ENCODE measurements around the gene SIVA1.
A peak's percentile ranks its signal among the peaks of the same experiment; 100 is the strongest.

- TF ChIP-seq RCOR1 (IDR thresholded peaks at IDR 0.05; ENCODE audit: insufficient replicate concordance, low read length): peak; percentile 20
- no peak for TF ChIP-seq CTCF (conservative IDR thresholded peaks at IDR 0.05; ENCODE audit: low read depth, low read length)
- TF ChIP-seq POLR2A (IDR thresholded peaks at IDR 0.05; ENCODE audit: low read depth, low read length): no peak
- no peak for TF ChIP-seq SMC3 (IDR thresholded peaks at IDR 0.05; ENCODE audit: low read depth, low read length)
- TF ChIP-seq RFX5 (IDR thresholded peaks at IDR 0.05; ENCODE audit: low read depth, low read length): no peak
- TF ChIP-seq CHD1 (IDR thresholded peaks at IDR 0.05; ENCODE audit: low read depth, low read length): no peak
- TF ChIP-seq MXI1 (IDR thresholded peaks at IDR 0.05; ENCODE audit: borderline replicate concordance, low read depth, low read length): no peak
- TF ChIP-seq RAD21 (IDR thresholded peaks at IDR 0.05; ENCODE audit: low read length): no peak
- TF ChIP-seq CEBPB (IDR thresholded peaks at IDR 0.05; ENCODE audit: low read depth, low read length): no peak
- no peak for TF ChIP-seq ELK1 (IDR thresholded peaks at IDR 0.05; ENCODE audit: borderline replicate concordance, low read depth, low read length)
- no peak; the same call in 1 of the 2 replicates for TF ChIP-seq MAZ (IDR thresholded peaks at IDR 0.05; ENCODE audit: borderline replicate concordance, low read depth, low read length)
- no peak for TF ChIP-seq FOS (IDR thresholded peaks at IDR 0.05; ENCODE audit: low read depth, low read length)
Measured at GRCh38 chr14:104743461-104744380, 9.2 kb upstream of the SIVA1 start.
